Urothelium cell line (cell line): Measurements from ENCODE around the gene RAP2B.

ENCODE experiments used
- DNase-seq: peaks from one replicate; pipeline ENCODE4 v3.0.0; 2011; ENCODE audit warnings: low spot score, mixed read lengths
- FAIRE-seq: peaks from 2 replicates; lab custom pipeline; 2011; peaks lifted over from hg19 to GRCh38; lab: Jason Lieb, UNC

RAP2B gene

DNA sequence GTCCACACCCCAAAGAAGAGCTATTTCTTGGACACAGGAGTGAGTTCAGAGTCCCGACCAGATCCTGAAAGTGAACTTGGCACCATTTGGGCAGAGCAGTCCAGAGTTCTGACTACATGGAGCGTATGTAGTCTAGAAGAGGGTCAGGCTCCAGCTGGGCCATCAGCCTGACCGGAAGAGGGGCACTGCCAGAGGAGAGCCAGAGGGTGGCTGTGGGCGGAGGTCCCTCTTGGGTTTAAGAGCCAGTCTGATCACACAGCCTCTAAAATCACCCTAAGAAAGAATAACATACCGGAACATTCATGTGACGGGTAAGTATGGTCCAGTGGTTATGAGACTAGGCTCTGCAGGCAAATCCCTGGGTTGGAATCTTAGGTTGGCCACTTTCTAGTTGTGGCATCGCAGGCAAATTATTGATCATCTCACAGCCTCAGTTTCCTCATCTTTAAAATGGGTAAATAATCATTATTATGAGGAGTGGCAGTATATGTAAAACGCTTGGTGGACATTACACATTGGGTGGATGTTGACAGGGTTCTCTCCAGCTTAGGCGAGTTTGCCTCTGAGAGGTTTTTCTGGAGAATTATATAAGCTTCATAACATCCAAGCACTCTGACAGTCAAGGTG is 2.1 kb upstream of the RAP2B start:
- no peak for FAIRE-seq

DNA sequence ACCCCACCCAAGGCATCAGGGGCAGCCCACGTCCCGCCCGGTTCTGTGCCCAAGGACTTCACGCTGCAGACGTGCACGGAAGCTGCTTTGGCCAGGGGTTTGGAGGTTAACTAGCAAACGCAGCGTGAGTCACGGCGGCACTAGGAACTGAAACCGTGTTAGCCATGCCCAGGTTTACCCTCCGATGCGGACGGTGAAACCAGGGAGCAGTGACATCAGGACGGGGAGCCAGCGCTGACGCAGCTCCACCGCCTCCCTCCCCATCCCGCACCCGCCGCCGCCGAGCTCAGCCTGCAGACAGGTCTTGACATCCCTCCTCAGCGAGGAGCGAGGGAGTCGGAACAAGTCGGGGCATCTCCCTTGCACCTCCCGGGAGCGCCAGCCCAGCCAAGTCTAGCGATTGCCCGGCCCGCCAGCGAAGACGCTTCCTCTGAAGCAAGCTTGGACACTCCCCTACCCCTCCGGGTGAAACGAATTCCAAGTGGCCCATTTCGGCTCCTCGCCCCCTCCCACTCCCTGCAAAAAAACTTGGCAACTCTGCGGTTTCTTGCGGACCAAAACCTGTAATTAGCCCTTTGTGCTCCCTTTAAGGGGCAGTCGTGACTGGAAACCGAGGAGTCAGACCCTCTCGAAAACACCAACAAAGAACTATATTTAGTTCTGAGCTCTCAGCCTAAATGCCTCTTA is 1.4 kb upstream of the RAP2B start:
- DNase-seq (peak; percentile 67), FAIRE-seq (no peak)

More for the DNA sequence above, 2.1 kb upstream of the RAP2B start:
- DNase-seq, result no peak

DNA sequence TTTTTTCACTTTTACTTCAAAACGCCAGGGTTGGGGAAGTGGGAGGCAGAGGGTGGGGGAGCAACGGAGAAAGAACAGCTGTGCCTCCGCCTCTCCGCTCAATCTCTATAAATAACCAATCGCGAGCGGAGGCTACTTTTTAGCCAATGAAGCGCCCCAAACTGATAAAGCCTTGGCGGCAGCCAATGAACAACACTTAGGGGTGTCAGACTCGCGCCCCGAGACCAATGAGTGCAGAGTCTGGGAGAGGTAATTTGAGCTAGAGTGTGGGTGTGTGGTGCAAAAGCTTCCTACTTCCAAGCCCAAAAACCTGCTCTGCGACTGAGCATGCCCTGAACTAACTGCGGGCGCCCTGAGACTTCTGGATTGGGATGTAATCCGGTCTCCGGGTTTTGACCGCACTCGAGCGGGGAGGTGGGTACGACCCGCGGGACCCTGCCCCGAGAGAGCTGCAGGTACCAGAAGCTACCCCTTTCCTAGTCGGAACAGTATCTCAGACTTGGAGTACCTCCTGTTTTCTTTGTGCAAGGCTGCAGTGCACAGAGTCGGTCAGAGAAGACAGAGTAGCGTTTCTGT is 800 bp upstream of the RAP2B start:
- FAIRE-seq, result no peak
- DNase-seq, result peak; percentile 91

DNA sequence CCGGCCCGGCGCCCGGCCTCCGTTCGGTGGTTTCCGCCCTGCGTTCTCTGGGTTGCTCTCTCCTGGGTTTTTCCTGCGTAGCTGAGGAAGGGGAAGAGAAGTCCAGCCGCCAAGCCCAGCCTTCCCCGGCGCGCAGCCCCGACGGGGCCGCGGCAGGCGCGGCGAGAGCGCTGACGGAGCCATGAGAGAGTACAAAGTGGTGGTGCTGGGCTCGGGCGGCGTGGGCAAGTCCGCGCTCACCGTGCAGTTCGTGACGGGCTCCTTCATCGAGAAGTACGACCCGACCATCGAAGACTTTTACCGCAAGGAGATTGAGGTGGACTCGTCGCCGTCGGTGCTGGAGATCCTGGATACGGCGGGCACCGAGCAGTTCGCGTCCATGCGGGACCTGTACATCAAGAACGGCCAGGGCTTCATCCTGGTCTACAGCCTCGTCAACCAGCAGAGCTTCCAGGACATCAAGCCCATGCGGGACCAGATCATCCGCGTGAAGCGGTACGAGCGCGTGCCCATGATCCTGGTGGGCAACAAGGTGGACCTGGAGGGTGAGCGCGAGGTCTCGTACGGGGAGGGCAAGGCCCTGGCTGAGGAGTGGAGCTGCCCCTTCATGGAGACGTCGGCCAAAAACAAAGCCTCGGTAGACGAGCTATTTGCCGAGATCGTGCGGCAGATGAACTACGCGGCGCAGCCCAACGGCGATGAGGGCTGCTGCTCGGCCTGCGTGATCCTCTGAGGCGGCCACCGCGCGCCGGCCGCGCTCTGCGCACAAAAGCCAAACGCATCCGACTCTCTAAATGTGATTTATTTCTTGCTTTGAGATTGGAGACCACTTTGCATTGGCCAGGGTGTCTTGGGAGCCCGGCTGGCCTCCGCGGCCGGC is 727 bp downstream of the RAP2B start:
- DNase-seq, result peak; percentile 25
- no peak for FAIRE-seq

DNA sequence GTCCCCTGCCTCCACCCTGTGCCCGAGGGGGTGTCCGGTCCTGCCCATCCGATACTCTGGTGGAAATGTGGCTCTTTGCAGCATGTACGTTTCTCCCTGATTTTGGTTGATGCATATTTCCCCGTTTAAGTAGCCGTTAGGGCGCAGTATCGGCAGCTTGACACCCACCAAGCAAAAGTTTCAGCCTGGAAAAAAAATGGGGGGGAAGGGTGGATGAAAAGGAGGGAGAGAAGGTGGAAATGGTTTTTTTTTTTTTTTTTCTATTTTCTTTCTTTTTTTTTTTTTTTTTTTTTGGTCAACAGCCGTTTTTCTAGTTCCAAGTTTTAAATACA is 1.3 kb downstream of the RAP2B start:
- FAIRE-seq (no peak), DNase-seq (no peak)

DNA sequence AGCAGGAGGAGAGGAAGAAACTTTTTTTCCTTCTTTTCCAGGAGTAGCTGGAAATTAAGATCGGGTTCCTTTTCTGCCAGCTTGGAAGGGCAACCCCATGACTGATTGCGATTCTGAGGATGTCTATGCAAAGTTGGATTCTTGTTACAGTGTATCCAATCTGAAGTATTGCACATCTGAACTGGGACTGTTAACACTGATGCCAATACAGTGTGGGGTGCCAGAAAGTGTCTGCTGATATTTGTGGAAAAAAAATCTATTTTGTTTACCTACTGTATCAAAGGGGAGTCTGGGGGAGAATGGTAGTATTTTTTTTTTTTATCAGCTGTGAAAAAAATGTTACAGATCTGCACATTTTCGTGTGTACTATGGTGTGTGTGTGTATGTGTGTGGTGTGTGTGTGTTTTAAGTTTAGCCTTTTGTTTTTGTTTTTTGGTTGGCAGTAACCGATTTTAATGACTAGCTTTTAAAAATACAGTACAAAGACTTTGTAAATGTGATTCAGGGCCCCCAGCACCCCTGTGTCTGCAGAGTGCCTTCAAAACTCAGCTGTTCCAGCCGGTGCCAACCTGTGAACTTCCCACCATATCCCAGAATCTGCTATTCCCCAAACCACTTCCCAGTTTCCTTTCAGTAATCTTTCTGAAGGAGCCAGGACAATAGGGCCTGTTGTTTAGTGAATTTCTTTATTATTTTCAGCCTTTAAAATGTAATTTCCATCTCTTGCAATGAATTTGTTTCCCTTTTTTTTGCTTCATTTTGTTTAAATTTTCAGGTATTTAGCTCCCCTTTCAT is 1.9 kb downstream of the RAP2B start:
- FAIRE-seq, result no peak
- no peak for DNase-seq

DNA sequence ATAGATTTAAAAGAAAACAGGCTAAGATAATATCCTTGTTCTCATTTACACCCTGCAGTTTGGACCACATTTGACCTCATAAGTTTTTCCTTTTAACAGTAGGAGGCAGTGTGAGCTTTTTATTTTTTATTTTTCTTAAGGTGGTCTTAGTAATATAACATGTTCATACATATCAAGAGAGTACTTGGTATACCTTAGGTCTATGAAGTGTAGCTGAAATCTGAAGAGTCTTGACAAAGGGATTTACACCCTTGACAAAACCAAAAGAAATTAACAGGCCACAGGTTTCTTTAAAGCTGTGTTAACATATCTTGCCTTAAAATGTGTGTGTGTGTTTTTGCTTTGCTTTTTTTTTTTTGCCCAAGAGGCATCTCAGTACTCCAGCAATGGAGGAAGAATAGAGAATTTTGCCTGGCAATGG is 3.2 kb downstream of the RAP2B start:
- no peak for DNase-seq
- no peak for FAIRE-seq

DNA sequence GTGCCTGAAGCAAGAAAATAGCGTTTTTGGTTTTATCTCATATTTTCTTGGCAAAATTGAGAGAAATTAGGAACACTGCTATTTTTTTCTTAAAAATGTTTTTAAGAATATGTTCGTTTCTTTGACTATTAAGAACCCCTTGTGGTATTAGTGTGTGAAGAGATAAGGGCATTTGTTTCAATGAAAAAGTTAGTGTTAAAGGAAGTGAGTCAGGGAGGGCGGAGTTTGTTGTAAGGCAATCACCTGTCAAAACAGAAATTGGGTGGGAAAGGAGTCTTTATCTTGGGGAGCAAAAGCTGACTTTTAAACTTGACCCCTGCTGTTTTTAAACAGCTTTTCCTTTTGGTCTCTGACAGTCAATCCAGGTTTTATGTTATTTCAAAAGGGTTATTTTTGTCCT is 4.2 kb downstream of the RAP2B start:
- no peak for DNase-seq
- FAIRE-seq, result no peak

DNA sequence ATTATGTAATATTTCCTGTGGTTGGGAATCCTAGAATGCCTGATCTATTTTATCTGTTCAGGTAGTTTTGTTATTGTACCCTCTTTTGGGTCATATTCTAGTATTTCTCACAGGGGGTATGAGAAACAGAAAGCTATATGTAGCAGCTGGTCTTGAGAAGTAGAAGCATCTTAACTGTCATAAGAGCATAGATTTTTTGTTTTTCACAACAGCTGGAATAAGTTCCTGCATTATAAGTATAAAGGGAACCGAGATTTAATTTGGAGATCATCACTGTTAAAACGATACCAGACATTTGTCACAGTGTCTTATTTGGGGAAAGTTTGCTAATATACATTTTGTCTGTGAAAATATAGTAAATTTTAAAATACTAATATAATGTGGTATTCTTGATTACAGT is 4.8 kb downstream of the RAP2B start:
- FAIRE-seq, result no peak
- no peak for DNase-seq

DNA sequence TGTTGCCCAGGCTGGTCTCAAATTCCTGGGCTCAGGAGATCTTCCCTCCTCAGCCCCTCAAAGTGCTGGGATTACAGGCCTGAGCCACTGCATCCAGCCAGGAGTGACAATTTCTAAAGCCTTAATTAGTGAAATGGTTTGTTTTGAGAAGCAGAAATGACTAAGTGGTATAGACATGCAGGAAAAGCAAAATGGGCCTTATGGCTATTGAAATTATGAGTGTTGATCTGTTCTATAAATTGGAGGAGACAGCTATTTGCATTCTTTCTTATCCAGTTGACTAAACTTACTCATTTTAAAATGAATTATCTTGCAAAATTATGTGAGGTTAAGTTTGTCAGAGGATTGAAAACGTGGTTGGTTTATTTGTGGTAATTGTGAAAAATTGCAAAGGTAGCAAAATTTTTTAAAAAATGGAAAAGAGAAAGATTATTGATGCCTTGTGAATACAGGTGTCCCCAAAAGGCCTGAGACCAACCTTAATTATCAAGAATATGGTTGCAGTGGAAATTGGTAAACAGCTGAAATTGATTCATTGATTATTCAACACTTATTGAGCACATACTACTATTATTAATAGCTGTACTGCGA is 7.9 kb downstream of the RAP2B start:
- FAIRE-seq (no peak), DNase-seq (no peak)

DNA sequence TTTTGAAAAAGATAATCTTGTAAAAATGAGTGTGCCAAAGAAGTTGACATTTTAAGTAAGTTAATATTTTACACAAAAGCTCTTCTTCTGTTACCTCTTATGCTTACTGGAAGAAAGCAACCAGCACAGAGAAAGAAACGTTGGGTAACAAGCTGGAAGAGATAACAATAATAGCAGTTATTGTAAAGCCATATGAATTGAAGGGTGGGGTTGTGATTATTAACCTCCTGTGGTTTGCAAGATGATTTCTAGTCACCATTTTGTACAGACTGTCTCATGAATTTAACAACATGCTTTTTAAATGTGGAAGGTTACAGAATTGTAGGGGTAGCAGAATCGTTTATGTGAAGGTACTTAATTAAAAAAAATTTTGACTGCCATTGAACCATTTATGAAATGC is 9.2 kb downstream of the RAP2B start:
- DNase-seq (no peak), FAIRE-seq (no peak)

DNA sequence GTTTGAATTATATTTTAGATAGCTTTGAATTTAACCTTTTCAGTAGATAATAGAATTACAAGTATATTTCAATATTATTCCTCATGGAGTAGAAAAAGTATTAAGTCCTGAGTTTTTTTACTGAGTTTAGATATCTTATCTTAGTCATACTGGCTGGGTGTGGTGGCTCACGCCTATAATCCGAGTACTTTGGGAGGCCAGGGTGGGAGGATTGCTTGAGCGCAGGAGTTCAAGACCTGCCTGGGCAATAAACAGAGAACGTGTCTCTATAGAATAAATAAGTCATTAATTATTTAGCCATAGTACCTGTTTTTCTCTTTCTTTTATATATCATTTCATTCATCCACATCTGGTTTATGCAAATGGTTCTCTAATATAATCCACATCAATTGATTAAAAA is 9.9 kb downstream of the RAP2B start:
- DNase-seq, result no peak
- no peak for FAIRE-seq

DNA sequence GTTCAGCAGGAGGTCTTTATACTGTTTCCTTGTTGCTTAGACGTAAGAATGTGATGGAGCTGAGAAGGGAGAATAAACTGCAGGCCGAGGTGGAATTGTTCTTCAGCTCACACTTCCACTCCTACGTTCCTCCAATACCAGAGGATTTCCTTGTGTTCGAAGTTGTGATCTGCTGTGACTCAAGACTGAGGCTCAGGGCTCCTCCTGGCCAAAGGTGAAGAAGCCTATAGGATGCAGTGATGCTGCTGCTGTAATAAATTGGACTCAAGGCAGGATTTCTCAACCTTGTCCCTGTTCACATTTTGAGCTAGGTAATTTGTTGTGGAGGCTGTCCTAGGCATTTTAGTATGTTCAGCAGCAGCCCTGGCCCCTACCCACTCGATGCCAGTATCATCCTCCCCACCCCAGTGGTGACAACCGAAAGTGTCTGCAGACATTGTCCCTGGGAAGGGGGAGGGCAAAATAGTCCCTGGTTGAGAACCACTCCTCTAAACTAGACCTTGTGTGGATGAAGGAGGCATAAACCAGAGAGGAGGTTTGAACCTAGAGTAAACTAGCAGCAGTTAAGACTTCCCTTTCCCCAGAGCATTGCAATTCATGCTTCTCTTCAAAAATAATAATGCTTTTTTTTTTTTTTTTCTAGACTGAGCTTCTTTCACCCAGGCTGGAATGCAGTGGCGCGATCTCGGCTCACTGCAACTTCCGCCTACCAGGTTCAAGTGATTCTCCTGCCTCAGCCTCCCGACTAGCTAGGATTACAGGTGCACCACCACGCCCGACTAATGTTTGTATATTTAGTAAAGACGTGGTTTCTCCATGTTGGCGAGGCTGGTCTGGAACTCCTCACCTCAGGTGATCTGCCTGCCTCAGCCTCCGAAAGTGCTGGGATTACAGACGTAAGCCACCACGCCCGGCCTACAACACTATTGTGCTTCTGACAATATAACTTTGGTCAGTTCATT is 11.1 kb downstream of the RAP2B start:
- DNase-seq (no peak), FAIRE-seq (no peak)

DNA sequence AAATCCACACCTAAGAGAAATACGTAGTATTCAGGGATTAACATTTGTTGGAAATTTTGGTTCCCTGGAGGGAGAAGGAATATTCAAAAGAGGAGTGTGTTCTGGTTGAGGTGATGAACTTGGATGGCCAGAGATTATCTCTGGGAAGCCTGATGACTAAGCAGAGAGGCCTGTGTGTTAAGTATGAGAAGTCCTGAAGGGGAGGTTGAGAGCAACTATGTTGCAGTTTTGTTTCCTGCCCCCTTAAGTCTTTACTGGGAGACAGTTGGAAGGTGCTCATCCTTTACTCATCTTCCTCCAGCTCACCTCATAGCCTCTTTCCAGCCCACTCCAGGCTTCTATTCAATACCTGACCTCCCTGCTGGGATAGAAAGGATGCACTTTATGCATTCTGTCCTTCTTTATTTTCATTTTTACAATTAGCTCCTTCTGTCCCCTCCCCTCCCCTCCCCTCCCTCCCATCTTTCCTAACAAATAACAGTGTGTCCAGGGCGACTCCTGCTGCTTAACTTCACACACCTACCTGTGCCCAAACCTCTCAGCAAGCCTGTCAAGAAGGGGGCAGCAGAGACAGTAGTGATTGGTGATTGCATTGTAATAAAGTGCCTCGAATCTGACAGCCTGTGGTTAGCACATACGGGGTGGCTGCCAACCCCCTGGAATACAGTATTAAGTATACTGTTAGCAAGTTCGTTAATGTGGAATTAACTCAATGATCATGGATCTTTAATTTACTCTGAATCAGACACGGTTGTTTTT is 11.9 kb downstream of the RAP2B start:
- FAIRE-seq, result no peak

DNA sequence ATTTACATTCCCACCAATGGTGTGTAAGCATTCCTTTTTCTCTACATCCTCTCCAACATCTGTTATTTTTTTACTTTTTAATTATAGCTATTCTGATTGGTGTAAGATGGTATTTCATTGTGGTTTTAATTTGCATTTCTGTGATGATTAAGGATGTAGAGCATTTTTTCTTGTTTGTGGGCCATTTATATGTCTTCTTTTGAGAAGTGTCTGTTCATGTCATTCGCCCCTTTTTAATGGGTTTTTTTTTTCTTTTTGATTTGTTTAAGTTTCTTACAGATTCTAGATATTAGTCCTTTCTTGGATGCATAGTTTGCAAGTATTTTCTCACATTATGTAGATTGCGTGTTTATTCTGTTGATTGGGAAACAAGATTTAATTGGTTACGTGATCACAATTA is 14.2 kb downstream of the RAP2B start:
- no peak for FAIRE-seq
- DNase-seq, result no peak

More for the DNA sequence above, 11.9 kb downstream of the RAP2B start:
- DNase-seq, result no peak

DNA sequence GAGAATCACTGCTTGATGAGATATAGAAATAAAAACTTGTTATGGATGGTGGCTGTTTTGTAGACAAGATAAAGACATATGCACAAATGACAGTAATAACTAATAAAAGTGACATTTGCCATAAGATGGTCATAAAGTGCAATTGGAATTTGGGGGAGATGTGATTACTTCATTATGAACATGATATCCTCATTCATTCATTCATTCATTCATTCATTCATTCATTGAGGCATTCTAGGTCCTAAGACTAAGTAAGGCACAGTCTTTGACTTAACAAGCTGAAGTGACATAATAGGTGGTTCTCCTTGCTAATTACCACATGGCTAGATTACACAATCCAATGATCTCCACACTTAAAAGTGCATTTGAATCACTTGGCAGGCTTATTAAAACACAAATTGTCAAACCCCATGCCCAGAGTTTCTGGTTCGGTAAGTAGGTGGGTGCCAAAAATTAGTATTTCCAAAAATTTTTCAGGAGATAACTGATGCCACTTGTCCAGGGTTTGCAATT is 18.9 kb downstream of the RAP2B start:
- FAIRE-seq (no peak), DNase-seq (no peak)

DNA sequence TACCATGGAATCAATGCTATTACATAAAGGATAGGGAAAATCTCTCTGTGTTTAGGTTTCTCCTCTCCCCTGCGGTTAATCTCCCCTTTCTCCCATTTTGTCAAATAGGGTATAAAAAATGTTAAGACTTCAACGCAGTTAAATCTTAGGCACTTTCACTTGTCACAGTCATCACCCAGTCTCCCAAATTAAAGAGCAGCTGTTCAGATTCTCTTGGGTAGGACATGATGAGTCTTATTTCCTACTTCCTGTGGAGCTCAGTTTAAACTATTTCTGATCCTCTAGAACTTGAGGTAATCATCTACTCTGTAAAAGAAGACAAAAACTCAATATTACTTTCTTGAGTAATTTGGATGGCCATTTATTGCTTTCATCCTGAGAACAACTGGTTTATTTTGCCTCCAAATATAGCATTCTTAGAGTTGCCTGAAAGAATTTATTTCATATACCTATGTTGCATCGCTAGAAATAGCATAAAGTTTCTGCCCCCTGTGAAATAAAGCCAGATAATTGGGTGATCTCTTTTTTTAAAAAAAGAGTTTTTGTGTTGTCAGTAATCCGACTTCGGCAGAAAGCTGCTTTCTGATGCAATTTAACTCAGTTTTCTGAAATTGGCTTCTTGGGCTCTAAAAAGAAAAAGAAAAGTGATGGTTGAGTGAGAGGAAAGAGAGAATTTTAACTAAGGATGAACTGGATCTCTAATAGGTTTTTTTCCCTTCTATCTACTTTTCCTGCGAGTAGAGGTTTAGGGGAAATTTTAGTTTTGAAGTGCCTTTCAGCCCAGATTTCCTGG is 20.7 kb downstream of the RAP2B start:
- DNase-seq, result no peak
- no peak for FAIRE-seq

DNA sequence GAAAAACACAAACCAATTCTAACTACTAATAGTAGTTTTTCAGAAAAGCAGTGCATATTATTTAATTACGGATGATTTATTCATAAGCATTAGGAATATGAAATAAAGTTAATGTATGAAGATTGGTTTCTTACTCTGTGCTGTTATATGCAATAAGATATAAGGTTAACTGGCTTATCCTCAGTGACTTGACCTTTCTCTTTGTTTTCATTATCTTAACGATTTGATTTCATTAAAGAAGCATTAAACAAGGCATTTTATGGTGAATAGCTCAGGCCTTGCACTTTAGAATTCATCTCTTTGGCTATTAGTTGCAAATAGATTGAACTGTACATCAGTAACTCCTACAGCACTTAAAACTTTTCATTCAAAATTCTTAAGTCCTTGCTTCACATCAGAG is 28.9 kb downstream of the RAP2B start:
- no peak for FAIRE-seq
- no peak for DNase-seq
